Anterior cingulate cortex (tissue), 58 donors: ENCODE results near the gene KRTAP5-4.
"Not testable (repeated sequence)": the region's sequence is repeated elsewhere in the genome, so short reads cannot be mapped to it uniquely, and the experiment has no call there.

Experiments used
- DNase-seq, 58 donors: peaks; one replicate each; lab custom pipeline; 2025; lab: John Stamatoyannopoulos, UW

KRTAP5-4 gene

DNA sequence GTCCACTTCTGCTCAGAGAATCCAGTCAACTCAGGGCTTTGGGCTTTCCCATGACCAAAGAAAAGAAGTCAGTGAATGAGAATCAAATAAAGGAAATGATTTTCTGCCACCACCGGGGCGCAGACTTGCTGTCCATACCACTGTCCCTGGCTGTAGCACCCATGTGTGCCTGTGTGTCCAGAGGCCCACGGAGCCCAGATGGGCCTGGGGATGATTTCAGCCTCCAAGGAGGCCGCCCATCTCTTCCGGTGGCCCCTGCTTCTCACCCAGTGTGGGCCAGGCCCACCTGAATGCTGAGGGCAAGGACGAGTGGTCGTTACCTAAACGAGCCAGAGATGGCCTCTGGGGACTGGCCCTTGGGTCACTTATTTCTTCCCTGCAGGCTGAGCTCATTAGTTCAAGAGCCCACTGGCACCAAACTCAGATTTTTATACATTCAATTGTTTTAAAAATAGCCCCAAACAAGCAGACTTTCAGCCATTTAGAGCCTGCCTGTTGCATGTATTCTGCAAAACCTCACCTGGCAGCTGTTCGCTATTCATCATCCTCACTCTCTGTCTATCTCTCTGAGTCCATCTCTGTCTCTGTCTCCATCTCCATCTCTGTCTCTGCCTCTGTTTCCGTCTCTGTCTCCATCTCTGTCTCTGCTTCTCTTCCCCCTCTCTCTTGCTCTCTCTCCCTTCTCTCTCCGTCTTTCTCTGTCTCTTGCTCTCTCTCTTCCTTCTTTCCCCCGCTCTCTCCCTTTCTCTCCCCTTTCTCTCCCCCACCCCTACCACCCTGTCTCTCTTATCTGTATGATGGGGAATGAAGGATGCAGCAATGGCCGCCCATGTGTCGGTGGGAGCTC, 31.8 kb upstream of the KRTAP5-4 start:
- no peak for DNase-seq

DNA sequence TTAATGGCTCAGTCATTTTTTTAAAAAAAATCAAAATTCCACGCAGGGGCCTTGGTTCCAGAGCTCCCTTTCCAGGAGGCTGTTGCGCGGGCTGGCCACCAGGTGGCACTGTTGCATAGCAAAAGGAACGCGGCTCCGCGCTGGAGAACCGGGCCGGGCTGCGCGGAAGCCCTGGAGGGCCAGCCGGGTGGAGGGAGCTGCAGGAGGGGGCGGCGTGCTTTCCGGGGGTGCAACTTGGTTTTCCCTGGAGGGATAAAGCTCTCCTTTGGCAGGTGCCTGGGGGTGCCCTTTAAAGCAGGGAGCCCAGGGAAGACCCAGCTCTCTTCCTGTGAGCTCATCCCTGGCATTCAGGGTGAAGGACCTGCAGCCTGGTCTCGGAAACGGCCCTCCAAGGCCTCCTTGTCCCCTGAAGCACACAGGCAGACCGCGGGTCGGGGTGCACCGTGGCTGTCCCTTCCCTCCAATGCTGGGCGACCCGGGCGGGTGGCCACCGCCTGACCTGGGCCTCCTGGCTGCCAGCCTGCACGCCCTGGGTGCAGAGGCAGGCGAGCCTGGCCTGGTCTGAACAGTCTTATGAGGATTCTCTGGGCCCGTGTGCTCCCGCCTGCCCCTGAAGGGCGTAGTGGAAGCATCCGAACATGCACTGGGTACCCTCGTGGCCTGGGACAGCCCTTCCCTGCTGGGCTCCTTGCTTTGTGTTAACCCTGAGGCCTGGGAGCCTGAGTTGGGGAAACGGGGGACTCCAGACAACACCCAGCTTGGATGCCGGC, 31.0 kb upstream of the KRTAP5-4 start:
- DNase-seq = peak in 57 of 58 donors; percentile 32 to 84 (median 61)

DNA sequence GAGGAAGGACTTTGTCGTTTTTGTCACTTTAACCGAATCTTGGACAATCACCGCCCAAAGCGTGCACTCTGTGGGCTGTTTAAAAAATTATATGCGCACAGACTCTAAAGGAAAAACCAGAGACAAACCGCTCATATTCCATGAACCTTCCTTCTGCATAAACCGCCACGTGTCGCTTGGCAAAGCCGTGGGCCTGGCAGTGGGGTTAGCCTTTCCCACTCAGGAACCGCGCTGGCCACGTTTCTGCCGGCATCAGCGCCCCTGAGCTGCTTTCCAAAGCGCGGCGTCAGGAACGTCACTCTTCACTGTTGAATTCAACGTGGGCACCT, 30.5 kb upstream of the KRTAP5-4 start:
- no peak for DNase-seq

DNA sequence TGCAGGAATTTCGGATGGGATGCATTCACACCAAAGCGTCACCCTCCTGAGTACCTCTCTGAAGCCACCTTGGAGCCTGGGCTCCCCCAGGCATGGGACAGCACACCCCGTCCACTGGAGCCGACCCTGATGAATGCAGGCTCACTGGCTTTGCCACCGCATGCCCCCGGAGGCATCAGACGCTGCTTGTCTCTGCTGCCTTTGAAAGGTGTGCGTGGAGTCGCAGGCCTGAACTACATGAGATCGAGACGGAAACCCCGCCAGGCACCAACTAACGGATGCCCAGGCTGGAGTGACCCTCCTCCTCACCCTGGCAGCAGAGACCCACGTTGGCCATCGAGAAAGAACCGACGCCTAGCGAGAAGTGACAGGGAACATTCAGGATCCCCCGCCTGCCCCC, 30.1 kb upstream of the KRTAP5-4 start:
- no peak for DNase-seq

DNA sequence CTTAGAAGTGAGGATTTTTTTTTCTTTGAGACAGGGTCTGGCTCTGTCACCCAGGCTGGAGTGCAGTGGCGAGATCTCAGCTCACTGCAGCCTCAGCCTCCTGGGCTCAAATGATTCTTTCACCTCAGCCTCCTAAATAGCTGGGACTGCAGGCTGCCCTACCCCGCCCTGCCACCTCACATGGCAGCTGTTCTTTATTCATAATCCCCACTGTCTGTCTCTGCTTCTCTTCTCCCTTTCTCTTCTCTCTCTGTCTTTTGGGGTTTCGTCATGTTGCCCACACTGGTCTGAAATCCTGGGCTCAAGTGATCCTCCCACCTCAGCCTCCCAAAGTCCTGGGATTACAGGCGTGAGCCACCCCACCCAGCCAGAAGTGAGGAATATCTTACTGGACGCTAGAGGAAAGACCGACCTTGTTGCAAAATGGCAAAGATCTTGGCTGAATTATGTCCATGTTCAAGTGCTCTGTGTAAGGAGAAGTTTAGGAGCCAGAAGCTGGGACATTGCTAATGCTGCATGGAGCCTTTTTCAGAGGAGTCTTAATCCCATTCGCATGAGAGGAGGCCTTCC, 29.6 kb upstream of the KRTAP5-4 start:
- DNase-seq = no peak

DNA sequence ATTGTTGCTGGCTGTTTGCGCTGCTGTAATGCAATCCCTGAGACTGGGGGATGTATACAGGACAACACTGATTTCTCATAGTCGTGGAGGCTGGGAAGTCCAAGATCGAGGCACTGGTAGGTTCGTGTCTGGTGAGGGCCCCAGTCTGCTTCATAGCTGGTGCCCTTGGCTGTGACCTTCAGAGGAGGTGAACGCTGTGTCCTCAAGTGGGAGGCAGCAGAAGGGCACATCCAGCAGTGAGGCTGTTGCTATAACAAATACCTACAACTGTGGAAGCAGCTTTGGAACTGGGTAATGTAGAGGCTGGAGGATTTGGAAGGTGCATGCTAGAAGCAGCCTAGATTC, 29.0 kb upstream of the KRTAP5-4 start:
- DNase-seq = no peak

DNA sequence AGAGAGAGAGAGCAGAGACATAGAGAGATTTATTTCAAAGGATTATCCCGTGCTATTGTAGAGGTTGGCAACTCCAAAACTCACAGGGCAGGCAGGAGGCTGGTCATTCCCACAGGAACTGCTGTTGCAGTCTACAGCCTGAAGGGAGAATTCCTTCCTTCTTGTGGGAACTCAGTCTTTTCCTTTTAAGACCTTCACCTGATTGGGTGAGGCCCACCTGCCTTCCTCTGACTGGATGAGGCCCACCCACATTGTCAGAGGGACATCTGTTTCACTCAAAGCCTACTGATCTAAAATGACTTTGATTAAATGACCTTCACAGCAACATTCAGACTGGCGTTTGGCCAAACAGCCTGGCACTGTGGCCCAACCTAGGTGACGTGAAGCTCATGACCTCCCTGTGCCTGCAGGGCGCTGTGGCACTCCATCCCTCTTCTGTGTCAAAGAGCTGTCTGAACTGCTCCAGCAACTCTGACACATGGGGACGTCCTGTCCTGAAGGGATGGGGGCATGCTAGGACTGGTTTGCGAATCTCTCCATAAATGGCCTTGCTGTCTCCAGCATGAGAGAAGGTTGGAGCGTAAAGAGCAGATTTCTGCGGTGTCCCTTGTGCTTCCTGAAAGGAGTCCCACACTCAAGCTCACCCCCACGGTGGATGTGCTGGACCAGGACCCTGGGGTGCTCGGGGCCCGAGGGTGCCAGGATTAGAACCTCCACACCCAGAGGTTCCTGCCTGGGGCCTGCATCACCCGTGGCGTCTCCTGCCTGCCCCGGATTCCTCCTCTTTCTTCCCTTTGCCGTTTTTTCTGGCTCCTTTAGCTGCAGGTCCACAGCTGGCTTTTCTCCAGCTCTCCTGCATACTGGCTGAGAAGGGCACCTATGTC, 28.3 kb upstream of the KRTAP5-4 start:
- no peak for DNase-seq

DNA sequence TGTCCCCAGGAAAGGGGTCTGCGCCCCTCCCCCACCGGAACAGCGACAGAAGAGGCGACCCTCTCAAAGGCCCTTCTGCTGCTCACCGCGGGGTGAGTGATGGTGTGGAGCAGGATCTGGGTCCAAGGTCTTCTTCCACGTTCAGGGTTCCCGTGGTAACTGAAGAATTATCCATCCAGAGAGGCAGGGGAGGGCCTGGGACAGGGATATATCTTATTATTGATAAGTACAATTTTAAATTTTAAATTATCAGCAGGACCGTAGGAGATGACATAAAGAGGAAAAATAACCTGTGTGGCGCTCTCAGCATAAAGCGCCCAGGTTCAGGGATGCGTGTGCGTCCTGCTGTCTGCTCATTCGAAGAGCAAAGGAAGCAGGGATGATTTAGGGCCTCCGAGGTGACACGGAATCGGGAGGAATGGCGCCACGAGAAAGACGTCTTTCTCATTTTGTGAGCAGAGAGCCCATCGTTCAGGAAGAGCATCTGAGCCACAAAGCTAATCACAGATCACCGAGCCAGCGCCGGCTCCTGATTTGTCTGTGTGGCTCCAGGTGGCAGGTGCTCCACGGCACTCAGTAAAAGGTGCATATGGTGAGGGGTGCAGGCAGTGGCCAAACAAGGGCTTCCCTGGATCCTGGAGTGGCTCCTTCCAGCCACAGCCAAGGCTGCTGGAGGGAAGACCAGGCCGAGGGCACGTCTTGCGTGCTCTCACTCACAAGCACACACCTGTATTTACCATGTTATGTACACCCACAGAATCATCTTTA, 26.9 kb upstream of the KRTAP5-4 start:
- no peak for DNase-seq

DNA sequence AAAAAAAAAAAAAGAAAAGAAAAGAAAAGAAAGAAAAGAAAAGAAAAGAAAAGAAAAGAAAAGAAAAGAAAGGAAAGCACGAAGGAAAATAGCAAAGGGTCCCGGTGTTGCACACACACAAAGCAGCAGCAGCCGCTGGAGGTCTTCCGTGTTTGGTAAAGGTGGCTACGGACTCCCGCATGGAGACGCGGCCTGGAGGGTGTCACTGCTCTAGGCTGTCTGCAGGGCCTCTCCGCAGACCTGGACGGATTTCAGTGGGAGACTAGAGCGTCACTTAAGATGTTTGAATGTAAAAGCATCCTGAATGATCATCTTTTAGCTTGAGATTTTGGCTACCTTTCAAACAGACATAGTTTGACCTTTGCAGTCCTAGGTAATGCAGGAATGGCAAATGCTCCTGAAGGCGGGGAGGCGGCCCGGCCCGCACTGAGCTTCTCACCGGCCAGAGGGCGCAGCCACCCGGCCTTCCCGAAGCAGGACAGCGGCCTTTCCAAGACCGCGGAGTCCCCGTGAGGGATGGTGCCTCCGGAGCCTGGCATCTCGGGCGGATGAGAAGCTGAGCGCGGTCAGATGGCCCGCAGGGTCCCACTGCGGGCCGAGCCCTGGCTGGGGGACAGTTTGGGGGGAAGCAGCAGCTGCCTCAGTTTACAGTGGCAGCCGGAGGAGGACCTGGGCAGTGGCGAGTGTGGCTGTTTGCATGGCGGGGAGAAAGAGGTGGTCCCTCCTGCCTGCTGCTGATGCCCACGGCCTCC, 26.1 kb upstream of the KRTAP5-4 start:
- DNase-seq = no peak

DNA sequence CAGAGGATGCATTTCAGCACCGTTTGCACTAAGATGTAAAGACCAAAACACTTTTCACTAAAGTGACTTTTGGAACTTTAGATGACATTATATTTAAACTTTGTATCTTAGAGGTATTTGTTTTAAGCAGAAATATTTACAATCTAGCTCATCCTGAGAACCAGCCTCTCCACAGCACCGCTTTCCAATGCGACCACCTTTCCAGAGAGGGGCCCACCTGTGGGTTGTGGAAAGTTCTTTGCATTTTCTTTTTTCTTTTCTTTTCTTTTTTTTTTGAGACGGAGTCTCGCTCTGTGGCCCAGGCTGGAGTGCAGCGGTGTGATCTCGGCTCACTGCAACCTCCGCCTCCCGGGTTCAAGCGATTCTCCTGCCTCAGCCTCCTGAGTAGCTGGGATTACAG, 24.6 kb upstream of the KRTAP5-4 start:
- not testable (repeated sequence) for DNase-seq

DNA sequence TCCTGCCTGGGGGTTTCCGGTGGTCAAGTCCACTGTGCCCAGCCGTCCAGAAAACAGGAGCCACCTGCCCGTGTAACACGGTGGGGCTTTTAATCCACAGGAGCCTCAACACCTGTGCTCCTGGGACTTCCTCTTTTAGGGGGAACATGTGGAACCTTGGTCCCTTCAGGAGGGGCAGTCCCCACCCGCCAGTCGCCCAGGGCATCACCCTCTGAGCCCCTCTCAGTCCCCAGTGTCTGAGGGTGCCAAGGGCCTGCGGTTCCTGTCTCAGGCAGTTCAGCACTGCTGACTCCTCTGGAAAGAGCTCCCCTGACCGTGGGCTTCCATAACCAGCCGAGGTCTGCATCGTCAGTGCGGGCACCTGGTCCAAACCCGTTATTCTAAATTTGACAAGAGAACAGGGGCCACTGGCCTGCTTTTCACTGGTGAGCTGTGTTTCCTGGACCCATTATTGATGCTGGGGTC, 23.5 kb upstream of the KRTAP5-4 start:
- no peak for DNase-seq

DNA sequence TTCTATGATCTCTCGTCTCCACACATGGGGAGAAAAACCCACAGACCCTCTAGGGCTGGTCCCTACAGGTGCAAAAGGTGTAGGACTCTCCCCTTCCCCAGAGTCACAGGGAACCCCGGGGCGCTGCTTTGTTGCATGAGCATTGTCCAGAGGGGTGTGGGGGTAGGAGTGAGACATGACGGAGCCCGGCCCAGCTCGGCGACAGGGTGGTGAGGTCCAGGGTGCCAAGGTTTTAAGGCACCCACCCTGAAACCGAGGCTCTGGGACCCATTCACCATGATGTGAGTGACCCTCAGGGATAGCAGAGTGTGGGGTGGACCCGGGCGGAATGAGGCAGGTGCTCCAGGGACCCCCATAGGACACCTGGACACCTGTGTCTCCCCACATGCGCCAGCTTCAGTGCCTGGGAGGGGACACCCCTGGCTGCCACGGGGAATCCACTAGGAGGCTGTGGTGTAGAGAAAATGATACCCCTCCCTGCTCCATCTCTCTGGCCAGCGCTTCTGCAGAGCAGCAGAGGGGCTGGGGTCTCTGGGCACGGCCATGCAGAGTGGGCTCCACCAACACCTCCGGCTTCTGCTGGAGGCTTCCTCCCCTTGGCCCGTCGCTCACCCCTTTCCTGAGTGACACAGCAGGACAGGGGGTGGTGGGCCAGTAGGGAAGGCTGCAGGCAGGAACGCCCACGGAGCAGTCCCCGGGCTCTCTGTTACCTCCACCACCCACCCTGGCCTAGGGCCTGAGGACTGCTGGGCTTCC, 22.8 kb upstream of the KRTAP5-4 start:
- DNase-seq = no peak

DNA sequence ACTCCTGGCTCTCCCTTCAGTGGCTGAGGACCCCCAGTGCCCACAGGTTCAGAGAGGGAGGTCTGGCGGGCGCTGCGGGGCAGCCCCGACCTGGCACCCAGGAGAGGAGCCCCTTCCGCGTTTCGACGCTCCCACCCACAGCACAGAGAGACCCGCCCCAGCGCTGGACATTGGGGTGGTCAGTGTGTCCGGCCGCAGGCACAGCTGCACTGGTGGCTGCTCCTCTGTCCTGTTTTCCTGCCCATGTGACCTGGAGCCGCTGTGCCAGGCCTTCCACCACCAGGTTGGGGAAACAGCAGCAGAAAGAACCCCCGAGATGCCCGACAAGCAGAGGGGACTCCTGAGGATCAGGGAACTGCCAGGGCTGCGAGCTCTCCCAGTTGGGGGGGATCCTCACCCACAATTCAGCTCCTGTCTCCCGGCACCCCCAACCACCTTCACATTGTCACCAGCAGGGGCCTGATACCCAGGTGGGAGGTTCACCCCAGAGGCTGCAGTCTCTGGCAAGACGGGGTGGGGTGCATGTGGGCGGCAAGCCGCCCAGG, 21.3 kb upstream of the KRTAP5-4 start:
- no peak for DNase-seq

DNA sequence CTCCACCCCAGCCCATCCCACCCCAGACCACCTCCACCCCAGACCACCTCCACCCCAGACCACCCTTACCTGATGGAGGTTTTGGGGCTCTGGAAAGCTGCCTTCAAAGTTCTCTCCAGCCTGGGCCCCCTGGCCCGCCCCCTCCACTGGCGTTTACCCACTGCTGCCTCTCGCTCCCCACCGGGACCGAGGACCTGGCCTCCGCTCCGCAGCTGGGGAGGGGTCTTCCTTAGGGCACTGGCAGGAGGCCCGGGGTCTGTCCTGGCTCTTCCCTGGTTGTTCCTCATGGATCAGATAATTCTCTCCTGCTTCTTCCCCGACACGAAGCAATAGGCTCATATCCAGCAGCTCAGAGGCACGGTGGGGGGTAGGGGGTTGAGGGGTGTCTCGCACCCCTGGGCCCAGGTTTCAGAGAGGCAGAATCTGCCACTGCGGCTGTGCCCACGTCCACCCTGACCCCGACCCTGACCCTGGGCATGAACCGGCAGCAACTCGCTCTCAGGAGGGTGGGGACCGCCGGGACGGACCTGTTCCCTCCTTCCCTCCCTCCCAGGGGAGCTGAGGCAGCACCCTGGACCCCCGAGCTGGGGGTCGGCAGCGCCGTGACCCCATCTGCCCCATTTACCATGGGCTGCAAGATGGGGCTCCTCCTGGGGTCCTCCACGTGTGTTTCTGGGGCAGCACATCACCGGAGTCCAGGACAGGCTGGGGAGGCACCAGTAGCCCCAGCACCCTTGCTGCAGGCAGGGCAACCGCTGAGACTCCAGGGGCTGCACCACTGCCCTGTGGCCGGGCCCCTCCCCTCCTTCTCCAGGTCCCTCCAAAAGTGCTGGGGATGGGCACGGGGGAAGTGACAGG, 20.6 kb upstream of the KRTAP5-4 start:
- no peak for DNase-seq

DNA sequence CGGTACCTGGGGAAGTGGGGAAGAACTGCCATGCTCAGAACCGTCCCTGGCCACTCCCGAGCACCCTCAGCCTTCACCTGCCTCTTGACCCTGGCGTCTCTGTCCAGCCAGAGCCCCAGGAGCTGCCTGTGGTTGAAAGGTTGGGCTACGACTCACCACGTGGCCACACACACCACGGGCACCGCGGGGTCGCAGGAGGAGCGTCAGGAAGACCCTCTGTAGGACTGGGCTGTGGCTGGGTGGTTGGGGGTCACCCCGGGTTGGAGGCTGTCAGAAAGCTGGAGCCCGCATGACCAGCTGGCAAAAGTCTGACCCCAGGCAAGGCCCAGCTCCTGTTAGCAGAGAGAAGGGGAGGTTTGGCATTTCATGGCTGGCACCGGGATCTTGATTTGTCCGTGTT, 19.2 kb upstream of the KRTAP5-4 start:
- no peak for DNase-seq

DNA sequence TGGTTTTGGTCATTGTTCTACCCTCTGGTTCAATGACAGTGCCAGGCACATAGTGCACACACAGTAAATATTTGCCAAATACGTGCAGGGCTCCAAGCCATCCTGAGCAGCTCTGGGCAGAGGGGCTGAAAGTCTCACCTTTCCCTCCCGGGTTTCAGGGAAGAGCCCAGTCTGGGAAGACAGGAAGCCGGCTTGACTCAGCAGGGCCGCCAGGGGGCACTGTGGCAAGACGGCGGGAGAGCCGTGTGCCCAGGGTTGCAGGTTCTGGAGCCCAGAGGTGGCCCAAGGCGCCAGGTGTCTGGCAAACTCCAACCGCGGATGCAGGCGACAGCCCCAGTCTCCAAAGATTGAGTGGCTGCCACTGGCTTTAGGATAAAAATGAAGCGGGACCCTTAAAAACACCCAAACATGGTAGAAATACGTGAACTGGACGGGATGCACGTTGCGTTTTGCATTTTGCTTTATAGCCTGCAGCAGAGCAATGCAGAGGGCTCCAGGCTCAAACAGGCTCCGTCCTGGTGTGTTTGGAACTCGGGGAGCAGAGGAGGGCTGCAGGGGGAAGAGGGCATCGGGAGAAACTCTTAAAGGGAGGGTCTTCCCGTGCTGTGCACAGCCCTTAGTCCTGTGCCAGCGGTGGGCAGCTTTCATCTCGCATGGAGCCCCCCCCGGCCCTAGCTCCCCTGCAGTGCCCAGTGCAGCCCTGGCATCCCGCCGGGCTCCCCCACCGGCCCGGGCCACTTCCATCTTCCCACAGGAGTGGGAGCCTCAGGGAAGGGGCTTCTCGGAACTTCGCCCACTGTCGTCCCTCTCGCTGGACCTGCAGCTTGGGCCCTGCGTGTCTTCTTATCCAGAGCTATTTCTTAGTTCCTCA, 18.4 kb upstream of the KRTAP5-4 start:
- DNase-seq = peak in 6 of 58 donors; percentile 5 to 28 (median 12)
